H1 (cell line): Measurements from ENCODE around the gene PFN4.

Experiments
- BRCA1 ChIP-seq: IDR thresholded peaks from 2 replicates; pipeline ENCODE4 v1.6.1; 2012; ENCODE audit warnings: low read depth, low read length, improper control_type of control experiment
- CEBPB ChIP-seq: IDR thresholded peaks from 2 replicates; pipeline ENCODE4 v1.6.1; 2012; ENCODE audit warnings: low read depth, low read length
- EZH2 ChIP-seq: fragments of 200-600 bp; sonication (generic); IDR thresholded peaks from 2 replicates; pipeline ENCODE4 v1.7.1; 2012; ENCODE audit warnings: low read depth, mild to moderate bottlenecking, moderate library complexity, low read length, inconsistent platforms; ENCODE audit not compliant: severe bottlenecking
- KDM1A ChIP-seq: fragments of 200-600, 300-600 bp; sonication (generic); IDR thresholded peaks from 2 replicates; pipeline ENCODE4 v1.7.1; 2016; ENCODE audit warnings: mild to moderate bottlenecking, low read length, borderline replicate concordance
- NRF1 ChIP-seq: IDR thresholded peaks from 2 replicates; pipeline ENCODE4 v1.6.1; 2011; ENCODE audit warnings: mild to moderate bottlenecking, low read depth, low read length, improper control_type of control experiment
- POLR2A ChIP-seq, 2 experiments: IDR thresholded peaks; 1 replicate in 1 of 2; 2 replicates in 1 of 2; pipeline ENCODE4 v1.6.1; 2011; ENCODE audit warnings: low read depth in 2 of 2, low read length in 2 of 2, mild to moderate bottlenecking in 2 of 2; ENCODE audit errors: control extremely low read depth in 1 of 2
- POLR2AphosphoS5 ChIP-seq: IDR thresholded peaks from 2 replicates; pipeline ENCODE4 v1.6.1; 2011; ENCODE audit warnings: low read depth, low read length
- RBBP5 ChIP-seq: IDR thresholded peaks from 2 replicates; pipeline ENCODE4 v1.7.1; 2012; ENCODE audit warnings: low read depth, mild to moderate bottlenecking, inconsistent platforms, low read length, moderate library complexity, borderline replicate concordance
- RXRA ChIP-seq: IDR thresholded peaks from 2 replicates; pipeline ENCODE4 v1.6.1; 2011; ENCODE audit warnings: low read depth, mild to moderate bottlenecking, low read length, moderate library complexity; ENCODE audit not compliant: insufficient read depth
- SRF ChIP-seq: IDR thresholded peaks from 2 replicates; pipeline ENCODE4 v1.6.1; 2011; ENCODE audit warnings: mild to moderate bottlenecking, low read depth, low read length, moderate library complexity
- TCF12 ChIP-seq: IDR thresholded peaks from 2 replicates; pipeline ENCODE4 v1.6.1; 2011; ENCODE audit warnings: low read depth, mild to moderate bottlenecking, low read length
- YY1 ChIP-seq: IDR thresholded peaks from 2 replicates; pipeline ENCODE4 v1.6.1; 2011; ENCODE audit warnings: low read depth, mild to moderate bottlenecking, low read length
- TF ChIP-seq, protein P1 (sequence below), 3 experiments: IDR thresholded peaks; 1 replicate in 2 of 3; 2 replicates in 1 of 3; pipeline versions ENCODE4 v1.5.1 to v1.6.1; 2011; ENCODE audit warnings: low read length in 3 of 3, mild to moderate bottlenecking in 3 of 3, inconsistent platforms in 2 of 3, low read depth in 1 of 3, moderate library complexity in 1 of 3; ENCODE audit not compliant: insufficient read depth in 1 of 3; ENCODE audit errors: control extremely low read depth in 1 of 3

- no peak for TF ChIP-seq BRCA1
- TF ChIP-seq, protein P1, sequence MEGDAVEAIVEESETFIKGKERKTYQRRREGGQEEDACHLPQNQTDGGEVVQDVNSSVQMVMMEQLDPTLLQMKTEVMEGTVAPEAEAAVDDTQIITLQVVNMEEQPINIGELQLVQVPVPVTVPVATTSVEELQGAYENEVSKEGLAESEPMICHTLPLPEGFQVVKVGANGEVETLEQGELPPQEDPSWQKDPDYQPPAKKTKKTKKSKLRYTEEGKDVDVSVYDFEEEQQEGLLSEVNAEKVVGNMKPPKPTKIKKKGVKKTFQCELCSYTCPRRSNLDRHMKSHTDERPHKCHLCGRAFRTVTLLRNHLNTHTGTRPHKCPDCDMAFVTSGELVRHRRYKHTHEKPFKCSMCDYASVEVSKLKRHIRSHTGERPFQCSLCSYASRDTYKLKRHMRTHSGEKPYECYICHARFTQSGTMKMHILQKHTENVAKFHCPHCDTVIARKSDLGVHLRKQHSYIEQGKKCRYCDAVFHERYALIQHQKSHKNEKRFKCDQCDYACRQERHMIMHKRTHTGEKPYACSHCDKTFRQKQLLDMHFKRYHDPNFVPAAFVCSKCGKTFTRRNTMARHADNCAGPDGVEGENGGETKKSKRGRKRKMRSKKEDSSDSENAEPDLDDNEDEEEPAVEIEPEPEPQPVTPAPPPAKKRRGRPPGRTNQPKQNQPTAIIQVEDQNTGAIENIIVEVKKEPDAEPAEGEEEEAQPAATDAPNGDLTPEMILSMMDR (IDR thresholded peaks at IDR 0.05; ENCODE audit: control extremely low read depth in 1 of 3, insufficient read depth in 1 of 3, low read depth in 1 of 3, low read length in 3 of 3) = no peak
- TF ChIP-seq POLR2A (IDR thresholded peaks at IDR 0.05; ENCODE audit: control extremely low read depth in 1 of 2, low read depth in 2 of 2, low read length in 2 of 2) = no peak
- no peak for TF ChIP-seq TCF12
- TF ChIP-seq SRF = no peak
- TF ChIP-seq POLR2AphosphoS5 = no peak
- TF ChIP-seq EZH2 = no peak
- no peak for TF ChIP-seq RXRA
- TF ChIP-seq YY1 = no peak
- TF ChIP-seq CEBPB = no peak
- TF ChIP-seq KDM1A = no peak
- no peak for TF ChIP-seq RBBP5
- no peak for TF ChIP-seq NRF1
These were observed 36.6 kb upstream of the PFN4 start for GRCh38 chr2:24159708-24160107.
